ENCODE data around the gene CCDC93. TPM values are rescaled to one million over a fixed set of nuclear protein-coding genes. Genes with fewer than 3 reads are reported as not detected.

CCDC93 gene
- total and polyA plus RNA-seq, 5 donors: 13.9 to 36.2 (median 20.7) TPM

- Histone ChIP-seq H3K4me3 (ENCODE audit: low read length) (no peak overlapping the region), H3K27me3 (ENCODE audit: control insufficient read depth, insufficient read depth) (peaks cover 2% of the 10 kb centered on the region), H3K4me1 (ENCODE audit: control insufficient read depth, insufficient read depth, low read length) (no peaks in the 10 kb centered on the region), H3K27ac (ENCODE audit: low read length) (no peak overlapping the region), H3K9me3 (ENCODE audit: control insufficient read depth, low read length) (no peaks in the 10 kb centered on the region)
- DNase-seq (no peak), ATAC-seq (no peak)
- intact Hi-C loops (cut with DNase I): loop anchor here (5.0 to 10.0 kb wide), 2 partner anchors 808 to 811 kb away; no protein-coding TSS in a partner anchor
- WGBS: 9% methylated on average over 4 of the region's 4 CpGs
Observed at GRCh38 chr2:118046634-118047210, 32.9 kb upstream of the CCDC93 start.

DNA sequence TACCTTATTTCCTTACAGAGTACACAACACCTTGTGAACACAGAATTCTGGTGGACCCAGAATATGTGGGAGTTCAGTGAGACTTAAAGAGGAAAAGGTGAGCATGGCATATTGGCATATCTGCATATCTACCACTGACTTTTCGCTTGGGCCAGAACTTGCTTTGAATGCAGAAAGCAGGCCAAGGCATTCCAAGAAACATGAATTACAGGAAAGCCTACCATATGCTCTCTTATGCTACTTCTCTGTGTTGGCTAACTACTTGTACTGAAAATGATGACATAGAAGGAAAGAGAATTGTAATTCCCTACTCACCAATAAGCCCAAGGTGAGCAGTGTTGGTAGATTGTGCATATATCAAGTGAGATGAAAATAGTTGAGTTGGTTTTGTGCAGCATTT is 31.4 kb upstream of the CCDC93 start:
- Histone ChIP-seq H3K9me3 (ENCODE audit: control insufficient read depth, low read length) (no peaks in the 10 kb centered on the region), H3K27ac (ENCODE audit: low read length) (no peak overlapping the region), H3K4me3 (ENCODE audit: low read length) (no peak overlapping the region), H3K4me1 (ENCODE audit: control insufficient read depth, insufficient read depth, low read length) (no peaks in the 10 kb centered on the region), H3K27me3 (ENCODE audit: control insufficient read depth, insufficient read depth) (peaks cover 2% of the 10 kb centered on the region)
- WGBS: 76% methylated on average over 1 of the region's 1 CpG
- intact Hi-C loops (cut with DNase I): loop anchor here (5.0 to 10.0 kb wide), 2 partner anchors 810 to 812 kb away; no protein-coding TSS in a partner anchor
- ATAC-seq: no peak
- no peak for DNase-seq

DNA sequence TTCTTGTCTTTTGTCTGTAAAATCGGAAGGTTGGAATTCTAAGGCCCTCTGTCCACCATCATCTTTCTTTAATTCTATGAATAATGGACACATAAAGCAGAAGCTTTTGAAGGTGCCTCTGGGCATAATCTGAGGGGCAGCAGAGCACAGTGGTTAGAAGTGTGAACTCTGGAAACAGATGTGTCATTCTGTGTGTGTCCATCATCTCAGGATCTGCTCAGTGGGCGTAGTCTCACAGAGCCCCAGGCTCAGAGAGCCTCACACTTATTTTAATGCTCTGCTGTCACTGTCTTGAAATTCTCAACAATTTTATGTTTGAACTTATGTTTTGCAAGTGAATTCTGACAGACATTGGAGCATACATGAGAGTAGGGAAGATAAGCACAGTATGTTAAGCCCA is 31.0 kb upstream of the CCDC93 start:
- Histone ChIP-seq H3K27ac (ENCODE audit: low read length) (no peak overlapping the region), H3K27me3 (ENCODE audit: control insufficient read depth, insufficient read depth) (peaks cover 2% of the 10 kb centered on the region), H3K9me3 (ENCODE audit: control insufficient read depth, low read length) (no peaks in the 10 kb centered on the region), H3K4me1 (ENCODE audit: control insufficient read depth, insufficient read depth, low read length) (no peaks in the 10 kb centered on the region), H3K4me3 (ENCODE audit: low read length) (no peak overlapping the region)
- DNase-seq (no peak), ATAC-seq (no peak)
- WGBS: 74% methylated on average over 2 of the region's 2 CpGs
- intact Hi-C loops (cut with DNase I): loop anchor here (5.0 to 10.0 kb wide), 2 partner anchors 810 to 812 kb away; no protein-coding TSS in a partner anchor

DNA sequence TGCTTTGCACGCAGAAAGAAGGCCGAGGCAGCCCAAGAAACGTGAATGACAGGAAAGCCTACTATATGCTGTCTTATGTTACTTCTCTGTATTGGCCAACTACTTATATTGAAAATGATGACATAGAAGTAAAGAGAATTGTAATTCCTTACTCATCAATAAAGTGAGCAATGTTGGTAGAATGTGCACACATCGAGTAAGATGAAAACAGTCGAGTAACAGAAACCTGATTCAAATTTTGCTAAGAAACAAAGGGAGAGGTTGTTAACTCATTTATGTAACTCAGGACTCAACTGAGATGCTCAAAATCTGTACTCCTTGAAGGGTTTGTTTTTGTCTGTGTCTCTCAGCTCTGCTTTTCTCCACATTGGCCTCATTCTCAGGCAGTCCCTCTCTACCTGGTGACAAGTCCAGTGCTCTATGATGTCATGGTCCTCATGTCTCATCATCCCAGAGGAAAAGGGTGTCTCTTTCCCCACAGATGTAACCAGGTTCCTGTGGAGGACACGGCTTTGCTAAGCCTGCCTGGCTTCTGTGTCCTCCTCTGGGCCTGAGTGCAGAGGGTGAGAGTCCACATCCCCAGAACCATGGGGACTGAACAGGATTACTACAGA is 30.3 kb upstream of the CCDC93 start:
- H3K4me3 ChIP-seq (ENCODE audit: low read length): no peak overlapping the region

GRCh38 chr2:118040891-118041290 is 27.0 kb upstream of the CCDC93 start:
- ATAC-seq: no peak
- intact Hi-C loops (cut with DNase I): loop anchor here in 2 of 4 donors (10.0 kb wide), 1 partner anchor 814 kb away; no protein-coding TSS in a partner anchor
- Histone ChIP-seq H3K27me3 (ENCODE audit: control insufficient read depth, insufficient read depth) (peaks cover 3% of the 10 kb centered on the region), H3K27ac (ENCODE audit: low read length) (no peak overlapping the region), H3K4me1 (ENCODE audit: control insufficient read depth, insufficient read depth, low read length) (no peaks in the 10 kb centered on the region), H3K9me3 (ENCODE audit: control insufficient read depth, low read length) (no peaks in the 10 kb centered on the region), H3K4me3 (ENCODE audit: low read length) (no peak overlapping the region)
- WGBS: 72% methylated on average over 7 of the region's 7 CpGs
- DNase-seq: no peak

More for the DNA sequence above, 30.3 kb upstream of the CCDC93 start:
- WGBS: 80% methylated on average over 6 of the region's 6 CpGs
- no peak for DNase-seq
- no peaks in the 10 kb centered on the region for H3K9me3 ChIP-seq (ENCODE audit: control insufficient read depth, low read length)
- no peak for ATAC-seq
- intact Hi-C loops (cut with DNase I): loop anchor here in 2 of 4 donors (10.0 kb wide), 1 partner anchor 811 kb away; no protein-coding TSS in a partner anchor
- H3K27me3 ChIP-seq (ENCODE audit: control insufficient read depth, insufficient read depth): peaks cover 2% of the 10 kb centered on the region
- no peaks in the 10 kb centered on the region for H3K4me1 ChIP-seq (ENCODE audit: control insufficient read depth, insufficient read depth, low read length)
- H3K27ac ChIP-seq (ENCODE audit: low read length): no peak overlapping the region

DNA sequence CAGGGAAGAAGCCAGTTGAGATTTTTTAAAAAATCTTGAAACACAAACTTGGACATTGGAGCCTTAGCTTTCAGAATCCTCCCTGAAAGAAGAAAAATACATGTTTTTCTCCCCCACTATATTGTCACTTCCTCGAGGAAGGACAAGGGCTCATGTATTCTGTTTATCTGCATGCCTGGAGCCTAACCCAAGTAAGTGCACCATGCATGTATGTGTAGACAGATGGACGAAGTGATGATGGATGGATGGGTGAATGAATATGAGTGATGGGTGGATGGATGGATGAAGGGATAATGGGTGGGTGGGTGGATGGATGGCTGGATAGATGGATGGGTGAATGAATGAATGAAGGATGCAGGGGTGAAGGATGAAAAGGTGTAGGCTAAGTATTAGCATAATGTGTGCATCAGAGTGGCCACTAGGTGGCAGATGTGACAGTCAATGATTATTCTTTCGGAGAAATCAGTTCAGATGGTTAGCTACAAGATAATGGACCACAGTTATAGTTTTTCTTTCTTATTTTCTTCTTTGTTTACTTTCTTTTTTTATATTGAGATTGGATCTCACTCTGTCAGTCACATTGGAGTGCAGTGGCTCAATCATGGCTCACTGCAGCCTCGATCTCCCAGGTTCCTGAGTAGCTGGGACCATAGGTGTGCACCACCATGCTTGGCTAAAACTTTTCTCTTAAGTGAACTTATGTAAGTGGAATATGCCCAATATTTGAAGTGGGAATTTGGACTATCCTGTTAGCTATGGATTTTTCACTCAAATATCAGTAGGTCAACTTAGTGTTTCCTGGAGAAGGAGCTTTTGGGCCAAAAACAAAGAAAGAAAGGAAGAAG is 18.5 kb upstream of the CCDC93 start:
- H3K27ac ChIP-seq (ENCODE audit: low read length): no peak overlapping the region
- WGBS: 35% methylated on average over 4 of the region's 4 CpGs
- peak in 1 of 3 donors; percentile 58 for DNase-seq
- H3K4me1 ChIP-seq (ENCODE audit: control insufficient read depth, insufficient read depth, low read length): no peaks in the 10 kb centered on the region
- peak; percentile 41 to 43 for ATAC-seq
- no peaks in the 10 kb centered on the region for H3K27me3 ChIP-seq (ENCODE audit: control insufficient read depth, insufficient read depth)
- intact Hi-C loops (cut with DNase I): loop anchor here in 1 of 4 donors (5.0 kb wide), 1 partner anchor 825 kb away; no protein-coding TSS in a partner anchor
- no peaks in the 10 kb centered on the region for H3K9me3 ChIP-seq (ENCODE audit: control insufficient read depth, low read length)
- no peak overlapping the region for H3K4me3 ChIP-seq (ENCODE audit: low read length)

DNA sequence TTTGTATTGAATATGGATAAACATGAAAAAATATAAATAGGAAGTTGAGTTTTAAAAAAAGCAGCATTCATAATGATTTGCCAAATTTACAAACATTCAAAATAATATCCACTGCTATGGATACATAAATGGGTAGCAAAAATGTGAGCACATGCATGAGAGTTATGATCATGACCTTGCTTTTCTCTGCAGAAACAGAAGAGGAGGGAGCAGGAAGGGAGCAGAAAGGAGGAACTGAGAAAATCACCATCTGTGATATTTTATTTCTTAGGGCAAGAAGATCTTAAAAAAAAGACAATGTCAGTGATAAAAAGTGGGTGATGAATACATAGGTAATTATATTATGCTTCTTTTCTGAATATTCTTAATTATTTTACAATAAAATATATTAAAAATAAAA is 17.7 kb upstream of the CCDC93 start:
- no peak overlapping the region for H3K27ac ChIP-seq (ENCODE audit: low read length)
- H3K4me1 ChIP-seq (ENCODE audit: control insufficient read depth, insufficient read depth, low read length): no peaks in the 10 kb centered on the region
- intact Hi-C loops (cut with DNase I): loop anchor here in 1 of 4 donors (5.0 kb wide), 1 partner anchor 826 kb away; no protein-coding TSS in a partner anchor

GRCh38 chr2:118029025-118029424 is 15.2 kb upstream of the CCDC93 start:
- 92% methylated on average over 6 of the region's 6 CpGs for WGBS
- no peaks in the 10 kb centered on the region for H3K9me3 ChIP-seq (ENCODE audit: control insufficient read depth, low read length)
- H3K27ac ChIP-seq (ENCODE audit: low read length): no peak overlapping the region
- intact Hi-C loops (cut with DNase I): no loop called here
- H3K4me3 ChIP-seq (ENCODE audit: low read length): no peak overlapping the region
- ATAC-seq (no peak), DNase-seq (no peak)
- no peaks in the 10 kb centered on the region for H3K4me1 ChIP-seq (ENCODE audit: control insufficient read depth, insufficient read depth, low read length)
- no peaks in the 10 kb centered on the region for H3K27me3 ChIP-seq (ENCODE audit: control insufficient read depth, insufficient read depth)

More for the DNA sequence above, 17.7 kb upstream of the CCDC93 start:
- H3K9me3 ChIP-seq (ENCODE audit: control insufficient read depth, low read length): no peaks in the 10 kb centered on the region
- DNase-seq (no peak), ATAC-seq (no peak)
- H3K27me3 ChIP-seq (ENCODE audit: control insufficient read depth, insufficient read depth): no peaks in the 10 kb centered on the region
- no peak overlapping the region for H3K4me3 ChIP-seq (ENCODE audit: low read length)

- H3K4me3 ChIP-seq (ENCODE audit: low read length): no peak overlapping the region
- no peaks in the 10 kb centered on the region for H3K4me1 ChIP-seq (ENCODE audit: control insufficient read depth, insufficient read depth, low read length)
- DNase-seq: no peak
- no peaks in the 10 kb centered on the region for H3K9me3 ChIP-seq (ENCODE audit: control insufficient read depth, low read length)
- no peak overlapping the region for H3K27ac ChIP-seq (ENCODE audit: low read length)
- intact Hi-C loops (cut with DNase I): no loop called here
- ATAC-seq: no peak
- no peaks in the 10 kb centered on the region for H3K27me3 ChIP-seq (ENCODE audit: control insufficient read depth, insufficient read depth)
Observed at GRCh38 chr2:118021356-118021755, 7.5 kb upstream of the CCDC93 start.

- Histone ChIP-seq H3K27me3 (ENCODE audit: control insufficient read depth, insufficient read depth) (no peaks in the 10 kb centered on the region), H3K4me3 (ENCODE audit: low read length) (no peak overlapping the region), H3K9me3 (ENCODE audit: control insufficient read depth, low read length) (no peaks in the 10 kb centered on the region), H3K27ac (ENCODE audit: low read length) (no peak overlapping the region), H3K4me1 (ENCODE audit: control insufficient read depth, insufficient read depth, low read length) (no peaks in the 10 kb centered on the region)
- DNase-seq: no peak
- WGBS: 83% methylated on average over 1 of the region's 1 CpG
- no peak for ATAC-seq
- intact Hi-C loops (cut with DNase I): no loop called here
Observed at GRCh38 chr2:118019821-118020220, 6.0 kb upstream of the CCDC93 start.

DNA sequence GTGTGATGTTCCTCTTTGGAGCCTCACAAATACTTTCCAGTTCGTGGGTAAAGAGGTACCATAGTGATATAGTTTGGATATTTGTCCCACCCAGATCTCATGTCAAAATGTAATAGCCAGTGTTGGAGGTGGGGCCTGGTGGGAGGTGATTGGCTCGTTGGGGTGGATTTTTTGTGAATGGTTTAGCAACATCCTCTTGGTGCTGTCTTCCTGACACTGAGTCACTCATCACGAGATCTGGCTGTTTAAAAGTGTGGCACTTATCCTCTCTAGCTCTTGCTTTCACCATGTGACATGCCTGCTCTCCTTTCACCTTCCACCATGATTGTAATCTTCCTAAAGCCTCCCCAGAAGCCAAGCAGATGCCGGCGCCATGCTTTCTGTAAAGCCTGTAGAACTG is 3.0 kb upstream of the CCDC93 start:
- no peaks in the 10 kb centered on the region for H3K27me3 ChIP-seq (ENCODE audit: control insufficient read depth, insufficient read depth)
- no peaks in the 10 kb centered on the region for H3K9me3 ChIP-seq (ENCODE audit: control insufficient read depth, low read length)
- H3K4me3 ChIP-seq (ENCODE audit: low read length): no peak overlapping the region
- 70% methylated on average over 5 of the region's 5 CpGs for WGBS
- no peak overlapping the region for H3K27ac ChIP-seq (ENCODE audit: low read length)
- ATAC-seq: no peak
- DNase-seq: no peak
- intact Hi-C loops (cut with DNase I): no loop called here
- H3K4me1 ChIP-seq (ENCODE audit: control insufficient read depth, insufficient read depth, low read length): no peaks in the 10 kb centered on the region
